Measurements from ENCODE around the gene NPHP4.
"Not testable (repeated sequence)": the region's sequence is repeated elsewhere in the genome, so short reads cannot be mapped to it uniquely, and the experiment has no call there.

Gene NPHP4

GRCh38 chr1:5865056-5865455, 127.2 kb downstream of the NPHP4 start:
- DNase-seq = no peak

GRCh38 chr1:5864256-5864655, 128.0 kb downstream of the NPHP4 start:
- DNase-seq = no peak

DNA sequence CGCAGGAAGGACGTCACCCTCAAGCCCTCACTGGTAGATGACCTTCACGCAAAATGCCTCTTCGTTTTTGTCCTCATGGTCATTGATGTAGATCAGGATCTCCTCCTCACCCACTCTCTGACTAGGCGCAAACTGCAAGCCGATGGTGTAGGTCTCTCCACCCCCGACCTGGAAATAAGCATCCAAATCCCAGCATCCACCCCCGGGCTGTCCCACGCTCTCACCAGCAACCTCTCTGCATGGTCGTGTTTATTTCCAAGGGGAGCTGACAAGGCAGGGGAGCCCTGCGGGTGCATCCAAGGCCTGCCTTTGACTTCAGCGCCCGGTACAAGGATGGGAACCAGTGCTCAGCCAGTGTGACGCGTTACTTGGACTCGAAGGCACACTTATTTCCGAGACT, 129.0 kb downstream of the NPHP4 start:
- no peak for DNase-seq

DNA sequence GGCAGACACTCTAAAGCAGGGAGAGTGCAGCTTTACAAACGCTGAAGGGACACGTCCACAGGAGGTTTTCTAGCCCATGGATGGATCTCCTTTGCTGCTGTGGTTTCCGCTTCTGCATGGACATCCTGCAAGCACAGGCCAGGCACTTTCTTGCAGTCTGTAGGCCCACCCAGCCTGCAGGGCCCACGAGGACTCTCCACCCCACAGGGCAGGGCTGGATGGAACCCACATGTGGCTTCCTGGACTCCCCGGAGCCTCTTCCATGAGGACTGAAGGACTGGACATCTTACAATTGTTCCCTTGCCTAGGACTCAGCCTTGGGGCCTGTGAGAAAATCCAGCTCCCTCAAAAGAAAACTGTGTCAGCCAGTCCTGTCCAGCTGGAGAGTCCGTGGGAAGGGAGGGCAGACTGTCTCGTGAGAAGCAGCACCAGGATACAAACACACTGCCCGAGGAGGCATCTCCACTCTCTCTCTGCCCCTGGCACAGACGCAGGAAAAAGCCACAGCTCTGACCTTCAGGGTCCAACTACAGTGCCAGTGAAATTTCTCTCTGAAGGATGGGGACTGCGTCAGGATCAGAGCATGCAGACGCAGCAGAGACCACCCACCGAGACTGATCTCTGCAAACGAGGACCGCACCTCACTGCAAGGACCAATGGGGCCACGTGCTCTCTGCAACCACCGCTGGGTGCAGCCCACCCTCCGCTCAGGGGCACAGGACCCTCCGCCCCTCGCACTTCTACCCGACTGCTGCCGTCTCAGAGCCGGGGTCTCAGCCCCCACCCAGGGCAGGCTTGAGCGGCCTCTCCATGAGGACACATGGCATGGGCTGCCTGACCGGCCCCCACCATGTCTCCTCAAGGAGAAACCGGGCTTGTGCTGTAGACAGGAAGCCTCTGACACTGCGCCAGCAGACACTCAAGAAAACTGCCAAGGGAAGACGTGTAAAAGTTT, 130.1 kb downstream of the NPHP4 start:
- DNase-seq = no peak

- DNase-seq = no peak
These were observed 131.9 kb downstream of the NPHP4 start for GRCh38 chr1:5860277-5860676.

GRCh38 chr1:5859766-5860165, 132.5 kb downstream of the NPHP4 start:
- no peak for DNase-seq

GRCh38 chr1:5858844-5859407, 133.3 kb downstream of the NPHP4 start:
- no peak for DNase-seq

DNA sequence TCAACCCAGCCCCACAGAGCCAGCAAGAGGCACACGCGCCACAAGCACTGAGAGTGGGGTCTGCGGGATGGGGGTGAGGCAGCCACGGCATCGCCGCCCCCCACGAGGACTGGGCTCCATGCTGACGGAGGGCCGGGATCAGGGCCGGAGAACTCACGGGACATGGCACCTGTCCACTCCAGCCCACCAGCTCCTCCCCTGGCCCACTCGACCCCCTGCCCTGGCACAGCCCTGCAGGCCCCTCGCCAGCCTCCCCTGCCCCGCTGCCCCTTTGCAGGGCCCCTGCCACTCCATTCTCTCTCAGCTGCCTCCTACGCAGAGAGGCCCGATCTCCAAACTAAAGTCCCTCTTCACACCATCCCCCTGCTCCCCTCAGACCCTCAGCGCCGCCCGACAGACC, 134.0 kb downstream of the NPHP4 start:
- DNase-seq = no peak

GRCh38 chr1:5857508-5858090, 134.6 kb downstream of the NPHP4 start:
- no peak for DNase-seq

DNA sequence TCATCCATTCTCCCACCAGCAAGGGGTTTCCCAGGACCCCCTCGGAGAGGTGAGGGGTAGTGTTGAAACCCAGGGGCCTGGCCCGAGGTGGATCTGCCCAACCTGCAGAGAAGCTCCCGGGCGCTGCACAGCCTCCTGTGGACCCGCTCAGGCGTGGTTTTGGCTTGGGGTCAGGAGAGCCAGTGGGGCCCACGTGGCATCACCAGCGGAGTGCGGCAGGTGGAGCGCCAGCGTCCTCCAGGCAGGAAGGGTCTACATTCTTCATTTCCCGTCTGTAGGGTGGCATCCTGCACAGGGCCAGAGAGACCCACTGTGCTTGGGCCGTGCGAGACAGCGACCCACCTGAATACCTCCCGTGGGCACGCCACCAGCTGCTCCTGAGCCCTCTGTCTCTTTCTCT, 135.2 kb downstream of the NPHP4 start:
- no peak for DNase-seq

DNA sequence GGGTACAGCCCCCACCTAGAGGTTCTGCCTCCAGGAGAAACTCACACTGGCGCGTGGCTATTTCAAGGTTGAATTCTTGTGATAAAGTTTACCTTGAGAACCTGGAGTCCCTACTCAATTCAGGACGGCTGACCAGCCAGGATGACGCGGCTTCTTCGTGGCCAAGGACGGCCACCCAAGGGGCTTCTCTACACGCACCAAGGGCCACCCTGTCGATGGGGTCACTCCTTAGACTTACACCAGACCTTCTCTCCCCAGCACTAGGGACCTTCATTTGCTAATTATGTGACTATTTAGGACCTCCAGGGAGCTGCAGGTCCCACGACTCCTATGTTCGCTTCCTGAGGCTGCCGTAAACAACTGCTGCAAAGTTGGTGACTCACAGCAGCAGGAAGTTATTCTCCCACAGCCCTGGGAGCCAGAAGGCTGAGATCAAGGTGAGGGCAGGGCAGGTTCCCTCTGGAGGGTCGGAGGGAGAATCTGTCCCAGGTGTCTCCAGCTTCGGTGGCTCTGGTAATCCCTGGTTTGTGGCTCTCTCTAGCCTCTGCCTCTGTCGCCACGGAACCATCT, 135.9 kb downstream of the NPHP4 start:
- no peak for DNase-seq

DNA sequence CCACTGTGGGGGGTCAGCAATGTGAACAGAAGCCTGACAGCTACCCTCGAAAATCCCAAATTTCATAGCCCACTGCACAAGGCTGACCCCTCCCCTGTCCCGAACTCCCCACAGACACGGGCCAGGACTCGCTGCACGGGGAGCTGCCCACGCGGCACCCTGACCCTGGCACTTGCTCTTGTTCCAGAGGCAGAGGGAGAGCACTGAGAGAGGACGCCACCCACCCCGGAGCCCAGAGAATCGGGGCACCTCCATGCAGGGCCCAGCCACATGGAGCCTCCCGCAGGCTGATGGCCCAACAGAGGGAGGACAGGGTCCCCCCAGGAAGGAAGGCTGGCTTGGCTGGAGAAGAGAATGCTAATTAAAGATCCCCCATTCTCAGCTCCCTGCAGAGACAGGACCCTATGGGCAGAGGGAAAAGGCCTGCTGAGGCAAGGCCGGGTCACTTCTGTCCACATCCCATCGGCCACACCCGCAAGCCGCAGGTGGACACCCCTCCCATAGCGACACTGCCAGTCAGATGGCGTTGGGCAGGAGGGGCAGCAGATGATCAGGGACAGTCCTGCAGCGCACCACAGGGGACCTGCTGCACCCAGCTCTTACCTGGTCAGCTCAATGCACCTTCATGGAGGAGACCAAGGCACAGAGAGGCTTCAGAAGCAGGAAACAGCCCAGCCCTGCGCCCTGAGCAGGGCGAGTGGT, 136.9 kb downstream of the NPHP4 start:
- DNase-seq = no peak

GRCh38 chr1:5854754-5855153, 137.5 kb downstream of the NPHP4 start:
- DNase-seq = no peak

DNA sequence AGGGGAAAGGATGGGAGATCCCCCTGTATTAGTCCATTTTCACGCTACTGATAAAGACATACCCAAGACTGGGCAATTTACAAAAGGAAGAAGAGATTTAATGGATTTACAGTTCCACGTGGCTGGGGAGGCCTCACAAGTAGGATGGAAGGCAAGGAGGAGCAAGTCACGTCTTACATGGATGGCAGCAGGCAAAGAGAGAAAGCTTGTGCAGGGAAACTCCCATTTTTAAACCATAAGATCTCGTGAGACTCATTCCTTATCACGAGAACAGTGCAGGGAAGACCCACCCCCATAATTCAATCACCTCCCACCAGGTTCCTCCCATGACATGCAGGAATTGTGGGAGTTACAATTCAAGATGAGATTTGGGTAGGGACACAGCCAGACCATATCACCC, 138.4 kb downstream of the NPHP4 start:
- not testable (repeated sequence) for DNase-seq

GRCh38 chr1:5850503-5850902, 141.7 kb downstream of the NPHP4 start:
- no peak for DNase-seq

GRCh38 chr1:5849550-5849949, 142.7 kb downstream of the NPHP4 start:
- DNase-seq = no peak

GRCh38 chr1:5847013-5847659, 145.1 kb downstream of the NPHP4 start:
- no peak for DNase-seq

DNA sequence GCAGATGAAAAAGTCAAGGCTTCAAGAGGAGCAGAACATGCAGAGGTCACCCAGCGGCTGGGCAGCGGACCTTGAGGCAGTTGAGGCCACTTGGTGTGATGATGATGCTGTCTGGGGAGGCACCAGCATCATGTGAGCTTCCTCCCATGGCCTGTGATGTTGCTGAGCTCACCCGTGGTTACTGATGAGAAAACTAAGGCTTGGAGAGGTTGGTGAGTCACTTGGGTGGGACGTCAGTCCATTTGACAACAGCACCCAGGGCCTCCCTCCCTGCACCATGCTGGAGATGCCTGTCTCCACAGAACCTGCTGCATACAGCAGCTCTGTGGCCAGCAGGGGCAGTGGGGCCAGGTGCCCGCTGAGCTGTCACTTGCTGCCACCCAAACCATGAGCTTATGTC, 146.8 kb downstream of the NPHP4 start:
- no peak for DNase-seq

DNA sequence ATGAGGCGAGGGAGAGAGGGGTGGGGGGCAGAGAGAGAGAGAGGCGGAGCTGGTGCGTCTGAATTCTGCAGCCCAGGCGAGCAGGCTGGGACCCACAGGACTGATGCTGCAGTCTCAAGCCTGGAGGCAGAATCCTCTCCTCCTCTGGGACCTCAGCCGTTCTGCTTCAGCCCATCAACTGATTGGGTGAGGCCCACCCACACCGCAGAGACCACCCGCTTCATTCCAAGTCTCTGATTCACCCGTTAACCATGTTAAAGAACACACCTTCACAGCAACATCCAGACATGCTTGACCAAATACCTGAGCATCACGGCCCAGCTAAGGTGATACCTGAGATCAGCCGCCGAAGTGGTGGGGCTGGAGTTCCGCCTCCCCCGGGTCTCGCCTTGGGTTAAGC, 147.8 kb downstream of the NPHP4 start:
- DNase-seq = no peak

- DNase-seq = no peak
These were observed 148.6 kb downstream of the NPHP4 start for GRCh38 chr1:5843521-5844096.

- no peak for DNase-seq
These were observed 149.5 kb downstream of the NPHP4 start for GRCh38 chr1:5842679-5843078.

GRCh38 chr1:5840551-5841001, 151.6 kb downstream of the NPHP4 start:
- no peak for DNase-seq
